Astrocyte (in vitro differentiated cells and primary cell): ENCODE results near the gene CSRNP3.

Experiments used
- EZH2 ChIP-seq: IDR thresholded peaks from 2 replicates; pipeline ENCODE4 v1.6.1; 2012; ENCODE audit warnings: mild to moderate bottlenecking, low read length, inconsistent platforms; ENCODE audit not compliant: insufficient read depth
- TF ChIP-seq, protein P1 (sequence below): IDR thresholded peaks from 2 replicates; pipeline ENCODE4 v1.5.1; 2011; ENCODE audit warnings: low read depth, mild to moderate bottlenecking, inconsistent platforms, low read length, moderate library complexity; ENCODE audit not compliant: insufficient read depth

- TF ChIP-seq, protein P1, sequence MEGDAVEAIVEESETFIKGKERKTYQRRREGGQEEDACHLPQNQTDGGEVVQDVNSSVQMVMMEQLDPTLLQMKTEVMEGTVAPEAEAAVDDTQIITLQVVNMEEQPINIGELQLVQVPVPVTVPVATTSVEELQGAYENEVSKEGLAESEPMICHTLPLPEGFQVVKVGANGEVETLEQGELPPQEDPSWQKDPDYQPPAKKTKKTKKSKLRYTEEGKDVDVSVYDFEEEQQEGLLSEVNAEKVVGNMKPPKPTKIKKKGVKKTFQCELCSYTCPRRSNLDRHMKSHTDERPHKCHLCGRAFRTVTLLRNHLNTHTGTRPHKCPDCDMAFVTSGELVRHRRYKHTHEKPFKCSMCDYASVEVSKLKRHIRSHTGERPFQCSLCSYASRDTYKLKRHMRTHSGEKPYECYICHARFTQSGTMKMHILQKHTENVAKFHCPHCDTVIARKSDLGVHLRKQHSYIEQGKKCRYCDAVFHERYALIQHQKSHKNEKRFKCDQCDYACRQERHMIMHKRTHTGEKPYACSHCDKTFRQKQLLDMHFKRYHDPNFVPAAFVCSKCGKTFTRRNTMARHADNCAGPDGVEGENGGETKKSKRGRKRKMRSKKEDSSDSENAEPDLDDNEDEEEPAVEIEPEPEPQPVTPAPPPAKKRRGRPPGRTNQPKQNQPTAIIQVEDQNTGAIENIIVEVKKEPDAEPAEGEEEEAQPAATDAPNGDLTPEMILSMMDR, result no peak
- no peak for TF ChIP-seq EZH2
These were observed 210.1 kb downstream of the CSRNP3 start for GRCh38 chr2:165679621-165680020.
